SW480 (cell line): Measurements from ENCODE around the gene IQCF2.
"Not testable (repeated sequence)": the region's sequence is repeated elsewhere in the genome, so short reads cannot be mapped to it uniquely, and the experiment has no call there.

Source experiments
- DNase-seq: peaks from one replicate; pipeline ENCODE4 v3.0.0-alpha.2; 2016; ENCODE audit warnings: low spot score

The IQCF2 gene

DNA sequence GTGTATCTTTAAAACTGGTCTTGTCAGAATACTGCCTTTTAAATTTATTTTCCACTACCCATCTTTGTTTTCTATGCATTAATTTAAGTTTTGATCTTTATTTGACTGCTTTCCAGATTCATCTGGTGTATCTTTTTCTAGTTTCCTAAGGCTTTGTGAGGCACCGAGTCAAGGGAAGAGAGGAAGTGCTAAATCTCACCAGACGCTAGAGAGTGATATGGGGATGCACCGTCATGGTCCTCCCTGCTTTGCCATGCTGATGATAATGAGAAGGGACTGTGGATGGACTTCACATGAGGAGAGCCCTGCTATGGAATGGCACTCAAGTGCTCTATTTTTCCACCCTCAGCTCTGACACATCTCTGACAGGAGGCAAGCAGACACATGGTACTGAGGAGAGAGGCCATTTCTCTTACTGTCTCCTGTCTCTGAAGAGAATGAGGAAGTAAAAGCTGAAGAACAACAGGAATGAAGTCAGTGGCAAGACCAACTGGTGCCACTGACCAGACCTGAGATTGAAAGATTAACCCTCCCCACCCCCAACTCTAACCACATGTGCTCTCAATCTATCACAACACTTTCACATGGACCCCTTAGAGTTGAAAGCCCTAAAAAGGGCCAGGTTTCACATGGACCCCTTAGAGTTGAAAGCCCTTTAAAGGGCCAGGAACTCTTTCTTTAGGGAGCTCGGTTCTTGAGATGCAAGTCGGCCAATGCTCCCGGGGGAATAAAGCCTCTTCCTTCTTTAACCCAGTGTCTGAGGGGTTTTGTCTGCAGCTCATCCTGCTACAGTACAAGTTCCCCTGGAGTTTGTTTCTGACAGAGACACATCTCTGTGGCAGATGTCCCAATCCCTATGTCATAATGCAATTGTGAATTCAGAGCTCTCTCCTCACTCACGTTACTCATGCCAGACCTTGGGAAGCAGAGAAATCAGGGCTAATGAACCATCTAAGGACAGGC is at the start of gene IQCF2:
IQCF2 (plus strand) TSS at position 913 of the 963 bp plus-strand sequence. CDS start 52 bp downstream, outside the sequence.
- DNase-seq = no peak

DNA sequence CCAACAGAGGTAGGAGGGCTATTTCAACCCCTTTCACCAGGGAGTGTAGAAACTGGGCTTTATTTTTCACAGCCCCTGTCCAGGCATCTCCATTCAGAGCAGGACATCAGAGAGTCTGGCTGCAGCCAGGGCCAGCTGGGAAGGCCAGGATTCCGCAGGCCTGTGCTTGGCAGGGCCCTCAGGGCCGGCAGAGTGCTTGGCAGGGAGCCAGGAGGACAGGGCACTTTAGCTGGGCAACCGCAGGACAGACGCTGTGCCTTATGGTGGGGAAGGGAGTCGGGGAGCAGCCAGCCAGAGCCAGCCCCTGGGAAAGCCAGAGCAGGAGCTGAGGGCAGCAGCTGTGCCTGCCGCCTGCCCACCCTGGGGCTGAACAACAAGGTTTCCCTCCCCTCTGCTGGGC is 47.9 kb upstream of the IQCF2 start:
- no peak for DNase-seq

DNA sequence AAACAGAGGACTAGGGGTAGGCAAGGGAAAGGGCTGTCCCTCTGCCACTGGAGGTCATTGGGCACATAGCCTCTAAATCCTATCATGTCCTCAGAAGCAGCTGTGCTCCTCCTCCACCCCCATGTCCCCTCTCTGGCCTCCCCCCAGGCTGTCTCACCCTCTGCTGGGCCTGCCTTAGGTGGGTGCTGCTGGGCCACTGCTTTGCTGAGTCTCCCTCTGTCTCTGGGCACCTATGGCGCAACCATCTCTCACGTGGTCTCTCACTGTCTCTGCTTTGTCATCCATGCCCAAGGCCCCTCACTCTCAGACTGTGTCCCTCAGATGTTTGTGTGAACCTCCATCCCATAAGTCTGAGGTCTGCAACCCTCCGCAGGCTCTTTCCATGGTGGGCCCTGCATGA is 47.4 kb upstream of the IQCF2 start:
- DNase-seq = no peak

DNA sequence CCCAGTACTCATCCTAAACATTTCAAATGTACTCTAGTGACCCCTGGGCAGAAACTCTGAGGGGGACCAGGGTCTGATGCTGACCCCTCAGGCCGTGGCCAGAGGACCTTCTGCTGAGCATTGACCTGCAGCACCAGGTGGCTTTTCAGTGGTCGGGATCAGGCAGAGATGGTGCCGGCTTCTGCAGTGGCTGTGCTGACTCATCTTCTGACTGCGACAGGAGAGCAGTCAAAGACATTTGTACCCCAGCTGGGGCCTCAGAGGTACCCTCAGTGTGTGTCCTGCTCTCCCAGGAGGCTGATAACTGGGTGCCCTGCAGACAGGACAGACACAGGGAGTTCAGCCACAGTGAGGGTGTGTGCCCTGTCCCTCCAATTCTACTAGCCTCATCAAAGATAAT is 45.8 kb upstream of the IQCF2 start:
- DNase-seq = no peak

DNA sequence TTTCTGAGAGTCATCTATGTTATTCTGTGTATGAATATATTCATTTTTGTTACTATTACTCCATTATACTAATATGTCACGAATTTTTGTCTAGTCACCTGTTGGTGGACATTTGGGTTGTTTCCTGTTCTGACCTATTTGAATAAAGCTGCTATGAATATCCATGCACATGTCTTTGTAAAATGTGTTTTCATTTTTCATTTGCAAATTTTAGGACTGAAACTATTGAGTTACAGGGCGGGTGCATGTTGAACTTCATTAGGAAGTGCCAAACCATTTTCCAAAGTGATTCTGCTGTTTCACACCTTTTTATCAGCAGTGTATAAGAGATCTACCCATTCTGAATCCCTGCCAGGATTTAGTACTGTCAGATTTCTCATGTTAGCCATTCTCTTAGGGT is 44.7 kb upstream of the IQCF2 start:
- no peak for DNase-seq

DNA sequence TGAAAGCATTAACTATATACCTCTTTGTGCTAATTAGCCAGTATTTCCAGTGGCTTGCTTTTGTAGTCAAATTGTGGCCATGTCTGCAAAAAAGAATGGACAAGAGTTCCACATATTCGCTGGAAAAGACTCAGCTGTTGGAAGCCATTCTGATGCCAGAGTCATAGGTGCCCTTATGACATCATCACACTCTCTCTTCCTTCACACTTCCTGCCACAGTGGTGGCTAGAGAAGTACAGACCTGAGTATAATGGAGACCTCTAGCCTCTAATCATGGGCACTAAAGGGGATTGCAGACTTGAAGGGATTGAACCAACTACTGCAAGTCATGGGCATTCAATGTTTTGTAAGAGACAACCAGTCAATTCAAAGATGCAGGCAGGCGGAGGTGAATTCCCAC is 44.0 kb upstream of the IQCF2 start:
- DNase-seq = no peak

DNA sequence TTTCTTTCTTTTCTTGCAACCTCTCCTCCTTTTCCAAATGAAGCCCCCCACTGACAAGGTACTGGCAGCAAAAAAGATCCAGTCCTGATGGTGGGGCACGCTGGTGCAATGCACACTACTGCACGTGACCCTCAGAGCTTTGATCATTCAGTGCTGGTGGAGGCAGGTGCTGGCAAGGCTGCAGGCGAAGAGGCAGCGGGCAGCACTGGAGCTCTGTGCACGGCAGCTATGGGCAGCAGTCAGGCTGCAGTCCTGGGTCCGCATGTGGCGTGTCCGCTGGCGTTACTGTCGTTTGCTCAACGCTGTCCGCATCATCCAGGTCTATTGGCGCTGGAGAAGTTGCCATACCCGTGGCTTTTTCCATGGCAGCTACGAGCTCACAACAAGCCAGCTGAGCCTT is 42.3 kb upstream of the IQCF2 start:
- no peak for DNase-seq

DNA sequence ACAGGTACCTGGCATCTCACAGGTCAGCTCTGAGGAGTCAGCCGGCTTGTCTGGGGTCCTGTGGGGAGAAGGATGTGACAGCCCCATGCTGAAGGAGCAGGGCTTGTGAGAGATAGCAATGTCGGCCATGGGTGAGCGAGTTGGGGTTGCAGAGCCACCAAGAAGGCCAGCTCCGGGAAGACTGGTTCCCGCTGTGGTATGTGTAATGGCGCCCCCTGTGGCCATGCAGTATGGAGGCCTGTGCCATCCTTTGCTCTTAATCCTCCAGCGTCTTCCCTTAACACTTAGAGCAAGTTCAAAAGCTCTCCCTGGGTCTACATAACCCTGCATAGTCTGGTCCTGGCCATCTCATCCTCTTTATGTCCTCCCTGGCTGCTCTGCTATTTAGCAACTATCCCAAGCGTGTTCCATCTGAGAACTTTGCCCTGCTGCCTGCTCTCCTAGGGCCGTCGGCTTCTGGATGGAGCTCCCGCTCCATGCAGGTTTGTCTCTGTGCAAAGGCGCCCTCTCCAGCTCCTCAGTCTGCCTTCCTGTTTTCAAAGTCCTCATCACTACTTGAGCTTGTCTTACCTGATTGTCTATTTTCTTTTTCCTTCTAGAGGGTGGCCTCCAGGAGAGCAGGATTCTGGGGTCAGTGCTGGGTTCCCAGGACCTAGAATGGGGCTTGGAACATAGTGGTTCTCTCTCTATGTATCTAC is 41.6 kb upstream of the IQCF2 start:
- DNase-seq = peak; percentile 11

DNA sequence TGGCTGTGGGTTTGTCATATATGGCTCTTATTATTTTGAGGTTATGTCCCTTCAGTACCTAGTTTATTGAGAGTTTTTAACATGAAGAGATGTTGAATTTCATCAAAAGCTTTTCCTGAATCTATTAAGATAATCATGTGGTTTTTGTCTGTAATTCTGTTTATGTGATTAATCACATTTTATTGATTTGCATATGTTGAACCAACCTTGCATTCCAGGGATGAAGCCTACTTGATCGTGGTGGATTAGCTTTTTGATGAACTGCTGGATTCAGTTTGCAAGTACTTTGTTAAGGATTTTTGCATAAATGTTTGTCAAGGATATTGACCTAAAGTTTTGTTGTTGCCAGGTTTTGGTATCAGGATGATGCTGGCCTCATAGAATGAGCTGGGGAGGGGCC is 33.1 kb upstream of the IQCF2 start:
- DNase-seq = no peak

DNA sequence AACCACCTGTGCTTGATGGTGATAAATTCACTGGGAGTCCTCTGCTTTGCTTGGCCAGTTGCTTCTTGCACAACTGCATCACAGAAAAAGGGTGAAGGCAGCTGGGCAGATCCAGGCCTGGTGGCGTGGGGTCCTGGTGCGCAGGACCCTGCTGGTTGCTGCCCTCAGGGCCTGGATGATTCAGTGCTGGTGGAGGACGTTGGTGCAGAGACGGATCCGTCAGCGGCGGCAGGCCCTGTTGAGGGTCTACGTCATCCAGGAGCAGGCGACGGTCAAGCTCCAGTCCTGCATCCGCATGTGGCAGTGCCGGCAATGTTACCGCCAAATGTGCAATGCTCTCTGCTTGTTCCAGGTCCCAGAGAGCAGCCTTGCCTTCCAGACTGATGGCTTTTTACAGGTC is 31.1 kb upstream of the IQCF2 start:
- no peak for DNase-seq

DNA sequence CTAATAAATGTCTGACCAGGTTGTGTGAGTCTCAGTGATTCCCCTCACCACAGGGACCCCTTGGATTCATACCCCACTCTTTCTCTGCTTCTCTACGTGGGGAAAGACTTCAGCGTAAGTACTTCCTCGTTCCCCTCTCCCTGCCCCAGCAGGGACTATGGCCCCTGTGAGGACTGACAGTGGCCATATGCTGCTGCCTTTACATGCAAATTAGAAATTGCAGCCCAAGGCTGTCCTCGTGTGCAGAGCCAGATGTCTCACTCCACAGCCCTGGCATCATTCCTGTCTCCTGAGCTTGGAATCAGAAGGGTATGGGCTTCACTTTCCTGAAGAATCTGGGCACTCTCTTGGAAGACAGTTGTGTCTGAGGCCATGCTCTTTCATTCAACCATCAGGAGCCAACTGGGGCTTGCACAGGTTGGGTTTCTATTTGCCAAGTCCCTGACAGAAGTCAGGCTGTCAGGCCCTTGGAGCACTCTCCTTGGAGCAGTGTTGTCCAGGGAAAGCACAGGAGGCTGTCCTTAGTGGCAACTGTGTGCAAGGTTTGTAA is 30.5 kb upstream of the IQCF2 start:
- DNase-seq = no peak

DNA sequence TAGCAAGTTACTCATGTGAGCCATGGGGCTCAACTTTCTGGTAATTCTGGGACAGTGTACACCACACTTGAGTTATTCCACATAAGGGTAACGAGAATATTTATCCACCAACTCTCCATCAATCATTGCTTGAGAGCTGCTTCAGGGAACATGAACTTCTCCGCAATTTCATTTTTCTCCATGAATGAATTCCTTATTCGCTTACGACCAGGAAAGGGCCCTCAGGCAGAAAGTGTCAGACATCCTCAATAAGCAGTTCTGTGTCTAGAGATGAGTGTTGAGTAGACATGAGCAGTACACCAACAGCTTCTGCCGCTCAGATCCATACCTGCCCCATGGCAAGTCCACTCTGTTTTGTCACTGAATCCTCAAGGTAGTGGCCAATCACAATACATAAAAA is 24.8 kb upstream of the IQCF2 start:
- DNase-seq = no peak

DNA sequence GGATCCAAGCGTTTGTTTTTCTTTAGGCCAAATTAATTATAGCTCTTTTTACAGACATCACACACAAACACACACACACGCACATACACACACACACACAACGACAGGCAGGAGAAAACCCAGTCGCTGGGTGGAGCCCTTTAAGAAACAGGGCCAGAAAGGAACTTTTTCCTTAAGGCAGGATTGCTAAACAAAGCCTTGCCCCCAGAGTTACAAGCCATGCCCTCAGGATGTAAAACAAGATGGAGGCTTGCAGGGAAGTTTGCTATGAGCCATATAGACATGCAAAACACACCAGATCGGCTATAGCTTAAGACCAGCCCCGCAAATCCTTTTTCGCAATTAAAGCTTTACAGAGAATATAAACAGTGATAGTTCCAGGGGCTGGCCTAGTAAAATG is 16.3 kb upstream of the IQCF2 start:
- DNase-seq = no peak

DNA sequence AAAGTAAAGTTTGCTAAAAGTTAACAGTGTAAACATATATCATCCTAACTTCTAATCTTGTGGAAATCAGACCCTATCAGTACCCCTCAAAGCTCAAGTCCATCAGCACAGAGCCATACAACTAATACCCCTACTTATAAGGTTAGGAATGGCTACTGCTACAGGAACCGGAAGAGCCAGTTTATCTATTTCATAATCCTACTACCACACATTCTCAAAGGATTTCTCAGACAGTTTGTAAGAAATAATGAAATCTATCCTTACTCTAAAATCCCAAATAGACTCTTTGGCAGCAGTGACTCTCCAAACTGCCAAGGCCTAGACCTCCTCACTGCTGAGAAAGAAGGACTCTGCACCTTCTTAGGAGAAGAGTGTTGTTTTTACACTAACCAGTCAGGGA is 6.0 kb upstream of the IQCF2 start:
- not testable (repeated sequence) for DNase-seq

DNA sequence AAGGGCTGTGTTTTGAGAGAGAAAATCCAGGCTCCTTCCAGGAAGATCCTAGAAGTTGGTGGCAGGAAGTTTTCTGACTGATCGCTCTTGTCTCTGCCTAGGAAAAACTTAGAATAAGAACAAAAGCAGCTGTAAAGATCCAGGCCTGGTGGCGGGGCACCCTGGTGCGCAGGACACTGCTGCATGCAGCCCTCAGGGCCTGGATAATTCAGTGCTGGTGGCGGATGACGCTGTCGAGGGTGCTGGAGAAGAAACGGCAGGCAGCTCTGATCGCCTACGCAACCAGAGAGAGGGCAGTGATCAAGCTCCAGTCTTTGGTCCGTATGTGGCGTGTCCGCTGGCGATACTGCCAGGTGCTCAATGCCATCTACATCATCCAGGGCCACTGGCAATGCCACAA is 1.5 kb downstream of the IQCF2 start:
- no peak for DNase-seq

DNA sequence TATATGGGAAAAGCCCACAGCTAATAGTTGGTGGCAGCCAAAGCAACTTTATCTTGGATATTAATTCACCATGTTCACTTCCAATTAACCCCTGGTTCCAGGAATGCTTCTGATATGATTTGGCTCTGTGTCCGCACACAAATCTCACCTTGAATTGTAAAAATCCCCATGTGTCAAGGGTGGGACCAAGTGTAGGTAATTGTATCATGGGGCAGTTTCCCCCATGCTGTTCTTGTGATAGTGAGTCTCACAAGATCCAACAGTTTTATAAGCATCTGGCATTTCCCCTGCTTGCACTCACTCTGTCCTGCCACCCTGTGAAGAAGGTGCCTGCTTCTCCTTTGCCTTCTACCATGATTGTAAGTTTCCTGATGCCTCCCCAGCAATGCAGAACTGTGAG is 7.5 kb downstream of the IQCF2 start:
- not testable (repeated sequence) for DNase-seq

DNA sequence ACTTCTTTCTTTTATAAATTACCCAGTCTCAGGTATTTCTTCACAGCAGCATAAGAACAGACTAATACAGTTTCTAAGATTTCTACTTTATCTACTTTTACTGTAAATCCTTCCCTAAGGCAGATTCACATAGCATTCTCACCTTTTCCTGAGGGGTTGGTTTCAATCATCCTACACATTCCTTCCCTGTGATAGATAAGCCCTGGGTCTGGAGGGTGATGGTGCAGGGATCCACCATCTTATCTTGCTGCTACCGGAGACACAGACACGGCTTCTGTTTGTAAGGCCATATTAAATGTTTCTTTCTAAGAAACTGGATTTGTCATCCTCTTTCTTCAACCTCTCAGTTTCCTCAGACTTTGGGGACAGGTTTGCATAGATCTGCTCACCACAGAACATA is 7.9 kb downstream of the IQCF2 start:
- DNase-seq = no peak

DNA sequence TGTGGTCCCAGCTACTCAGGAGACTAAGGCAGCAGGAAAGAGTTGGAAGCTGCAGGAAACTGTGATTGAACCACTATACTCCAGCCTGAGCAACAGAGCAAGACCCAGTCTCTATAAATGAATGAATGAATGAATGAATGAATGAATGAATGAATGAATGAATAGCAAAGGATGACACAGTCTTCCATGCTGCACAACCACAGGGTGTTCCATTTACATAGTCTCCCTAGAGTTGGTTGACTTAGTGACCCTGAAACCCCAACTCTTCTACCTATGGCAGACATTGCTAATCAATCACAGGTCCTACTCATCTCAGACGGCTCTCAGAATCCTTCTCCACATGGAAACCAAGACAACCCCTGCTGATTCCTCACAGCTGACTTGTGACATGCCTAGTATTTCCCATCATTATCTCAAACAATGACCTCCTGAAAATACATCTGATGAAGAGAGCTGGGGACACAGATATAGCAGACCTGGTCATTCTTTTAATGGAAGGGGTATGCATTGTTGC is 11.9 kb downstream of the IQCF2 start:
- no peak for DNase-seq

DNA sequence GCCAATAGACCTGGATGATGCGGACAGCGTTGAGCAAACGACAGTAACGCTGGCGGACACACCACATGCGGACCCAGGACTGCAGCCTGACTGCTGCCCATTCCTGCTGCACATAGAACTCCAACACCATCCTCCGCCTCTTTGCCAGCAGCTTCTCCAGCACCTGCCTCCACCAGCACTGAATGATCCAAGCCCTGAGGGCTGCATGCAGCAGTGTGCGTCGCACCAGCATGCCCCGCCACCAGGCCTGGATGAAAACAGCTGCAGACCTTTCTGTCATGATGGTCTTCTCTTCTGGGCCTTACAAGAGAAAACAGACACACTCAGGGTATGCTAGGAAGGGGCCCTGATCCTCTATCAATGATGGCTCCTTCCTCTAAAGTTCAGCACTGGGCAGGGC is 12.5 kb downstream of the IQCF2 start:
- DNase-seq = no peak

DNA sequence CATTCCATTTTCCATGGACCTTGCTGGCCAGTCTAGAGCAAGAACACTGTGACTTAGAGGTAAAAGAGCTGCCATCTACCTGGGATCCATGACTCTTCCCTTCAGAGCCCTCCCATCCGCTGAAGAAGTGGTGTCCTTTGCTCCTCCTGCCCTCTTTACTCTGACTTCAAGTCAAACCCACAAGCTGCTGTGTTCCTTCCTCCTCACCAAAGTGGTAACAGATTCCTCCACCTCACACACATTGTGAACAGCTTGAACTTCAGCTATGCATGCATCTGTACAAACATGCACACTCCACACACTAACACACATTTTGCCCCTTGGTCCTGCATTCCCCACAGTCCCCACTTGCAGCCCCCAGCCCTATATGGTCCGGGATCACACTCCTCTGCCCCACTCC is 13.0 kb downstream of the IQCF2 start:
- DNase-seq = no peak

DNA sequence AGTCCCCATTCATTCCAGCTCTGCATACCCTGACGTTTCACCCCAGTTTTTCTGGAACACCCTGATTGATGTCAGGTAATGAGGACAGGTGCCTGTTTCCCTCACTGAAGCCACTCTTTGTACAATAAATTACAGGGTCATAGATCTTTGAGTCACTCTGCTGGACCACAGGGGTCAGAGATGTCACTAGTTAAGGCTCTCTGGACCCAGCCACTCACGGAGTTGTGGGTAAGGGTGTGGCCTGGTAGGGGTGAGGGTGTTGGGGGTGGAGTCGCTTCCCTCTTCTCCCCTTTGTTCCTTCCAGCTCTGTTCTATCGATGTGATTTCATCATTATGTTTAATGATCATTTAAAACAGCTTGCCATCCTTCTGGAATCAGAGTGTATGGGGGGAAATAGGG is 13.5 kb downstream of the IQCF2 start:
- DNase-seq = peak; percentile 58

DNA sequence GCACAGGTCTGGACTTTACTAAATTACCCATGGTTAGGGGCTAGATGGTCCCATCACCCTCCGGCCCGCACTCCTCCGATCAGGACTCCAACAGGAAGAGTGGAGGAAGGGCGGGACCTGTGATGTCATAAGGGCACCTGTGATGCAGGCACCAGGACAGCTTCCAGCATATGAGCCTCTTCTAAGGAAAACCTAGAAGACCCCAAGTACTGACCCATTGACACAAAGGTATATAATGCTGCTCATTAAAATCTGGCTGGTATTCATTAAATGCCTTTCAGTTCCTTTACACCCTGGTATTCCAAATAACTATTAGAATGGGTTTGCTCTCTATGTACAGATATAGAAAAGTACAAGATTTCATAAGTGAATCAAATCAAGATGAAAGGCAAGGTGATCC is 14.1 kb downstream of the IQCF2 start, which contains the start of gene IQCF5:
IQCF5 (minus strand) TSS at position 101 of the 400 bp plus-strand sequence; CDS start at position 31, 70 bp downstream.
- no peak for DNase-seq

DNA sequence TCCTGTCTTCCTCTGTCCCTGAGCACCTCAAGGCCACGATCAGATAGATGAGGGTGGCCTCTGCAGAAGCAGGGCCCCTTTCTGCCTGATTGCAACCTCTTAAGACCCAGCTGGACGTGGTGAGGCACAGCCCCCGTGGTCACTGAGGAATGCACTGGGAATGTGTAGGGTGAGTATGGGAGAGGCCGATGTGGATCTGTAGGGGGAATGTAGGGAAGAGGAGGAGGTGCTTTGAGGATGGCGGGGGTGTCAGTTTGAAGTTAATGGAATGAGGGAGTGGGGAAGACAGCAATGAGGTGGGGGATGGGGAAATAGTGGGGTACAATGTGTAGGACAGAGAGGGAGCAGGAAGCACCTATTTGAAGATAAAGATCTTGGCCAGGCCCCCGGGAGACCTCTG is 14.8 kb downstream of the IQCF2 start:
- no peak for DNase-seq
